GM10248 (cell line): ENCODE measurements around the gene GPR15LG.

ENCODE experiments used
- CTCF ChIA-PET: fragments of 300-600 bp; sonication (Branson Sonifier 250); formaldehyde crosslinking; extraction: SDS; loops from one replicate; lab custom pipeline; 2021; ENCODE audit warnings: antibody characterized with exemption; lab: Yijun Ruan, JAX
- POLR2A ChIA-PET: fragments of 350-650 bp; sonication (Branson Sonifier 250); formaldehyde crosslinking; extraction: SDS; loops from one replicate; lab custom pipeline; 2020; ENCODE audit warnings: antibody characterized with exemption; lab: Yijun Ruan, JAX
- DNase-seq: peaks from one replicate; pipeline ENCODE4 v3.0.0; 2012; ENCODE audit errors: extremely low spot score
- TF ChIP-seq, protein P1 (sequence below): IDR thresholded peaks from 2 replicates; pipeline ENCODE4 v1.5.1; 2012; ENCODE audit warnings: mild to moderate bottlenecking, low read depth; ENCODE audit errors: extremely low read depth, missing control alignments, control extremely low read depth

Gene GPR15LG

DNA sequence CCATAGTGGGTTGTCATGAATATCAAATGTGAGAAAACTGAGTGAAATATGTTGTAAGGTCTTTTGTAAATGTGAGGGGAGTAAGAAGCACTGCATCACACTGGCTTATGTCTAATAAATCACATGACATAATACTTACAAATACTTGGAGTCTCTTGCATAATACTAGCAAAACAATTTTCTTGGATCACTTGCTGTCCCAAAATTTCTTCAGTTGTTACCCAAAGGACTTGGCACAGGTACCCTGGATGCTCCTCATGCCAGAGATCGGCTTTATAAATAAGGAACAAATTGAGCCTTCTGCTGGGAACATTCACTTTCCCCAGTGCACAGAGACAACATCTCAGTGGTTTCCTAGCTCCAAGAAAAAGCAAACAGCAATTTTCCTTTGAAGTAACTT, 56.8 kb downstream of the GPR15LG start:
- no peak for DNase-seq
- ChIA-PET CTCF (no interaction called here), POLR2A (no interaction called here)
- TF ChIP-seq, protein P1, sequence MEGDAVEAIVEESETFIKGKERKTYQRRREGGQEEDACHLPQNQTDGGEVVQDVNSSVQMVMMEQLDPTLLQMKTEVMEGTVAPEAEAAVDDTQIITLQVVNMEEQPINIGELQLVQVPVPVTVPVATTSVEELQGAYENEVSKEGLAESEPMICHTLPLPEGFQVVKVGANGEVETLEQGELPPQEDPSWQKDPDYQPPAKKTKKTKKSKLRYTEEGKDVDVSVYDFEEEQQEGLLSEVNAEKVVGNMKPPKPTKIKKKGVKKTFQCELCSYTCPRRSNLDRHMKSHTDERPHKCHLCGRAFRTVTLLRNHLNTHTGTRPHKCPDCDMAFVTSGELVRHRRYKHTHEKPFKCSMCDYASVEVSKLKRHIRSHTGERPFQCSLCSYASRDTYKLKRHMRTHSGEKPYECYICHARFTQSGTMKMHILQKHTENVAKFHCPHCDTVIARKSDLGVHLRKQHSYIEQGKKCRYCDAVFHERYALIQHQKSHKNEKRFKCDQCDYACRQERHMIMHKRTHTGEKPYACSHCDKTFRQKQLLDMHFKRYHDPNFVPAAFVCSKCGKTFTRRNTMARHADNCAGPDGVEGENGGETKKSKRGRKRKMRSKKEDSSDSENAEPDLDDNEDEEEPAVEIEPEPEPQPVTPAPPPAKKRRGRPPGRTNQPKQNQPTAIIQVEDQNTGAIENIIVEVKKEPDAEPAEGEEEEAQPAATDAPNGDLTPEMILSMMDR: no peak

DNA sequence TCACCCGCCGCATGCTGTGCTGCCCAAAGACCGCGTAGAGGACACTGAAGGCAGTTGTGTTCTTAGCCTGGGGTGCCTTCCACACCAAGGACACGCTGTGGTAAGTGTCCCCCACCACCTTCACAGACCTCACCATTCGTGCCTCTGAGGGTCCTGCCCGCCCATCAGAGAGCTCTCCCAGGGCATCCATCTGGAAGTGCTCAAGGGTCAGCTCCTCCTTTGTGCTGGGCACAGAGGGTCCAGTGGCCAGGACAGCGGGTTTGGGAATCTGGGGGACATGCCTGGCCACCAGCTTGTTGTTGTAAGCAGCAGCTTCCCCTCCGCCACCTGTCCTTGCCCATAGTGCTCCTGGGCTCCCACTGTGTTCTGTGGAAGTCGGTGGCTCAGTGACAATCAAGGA, 58.8 kb downstream of the GPR15LG start:
- no peak for DNase-seq
- POLR2A ChIA-PET: no interaction called here
- TF ChIP-seq, protein P1: no peak
- CTCF ChIA-PET: no interaction called here

DNA sequence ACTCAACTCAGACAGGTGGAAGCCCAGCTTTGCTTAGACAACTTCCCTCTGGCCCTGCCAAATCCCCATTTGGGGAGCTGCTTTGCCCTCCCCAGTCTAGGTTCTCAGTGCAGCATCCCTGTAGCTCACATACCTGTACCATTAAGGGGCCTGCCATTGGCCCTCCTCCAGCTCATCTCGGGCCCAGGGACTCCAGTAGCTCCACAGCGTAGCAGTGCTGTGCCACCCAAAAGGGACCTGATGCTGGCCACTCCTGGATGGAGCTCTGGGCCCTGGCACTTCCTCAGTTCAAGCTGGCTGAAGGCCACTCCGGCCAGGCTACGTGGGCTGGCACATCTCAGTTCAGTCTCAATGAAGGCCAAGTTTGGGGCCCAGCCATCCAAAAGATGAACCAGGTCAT, 60.3 kb downstream of the GPR15LG start:
- TF ChIP-seq, protein P1: no peak
- ChIA-PET POLR2A (no interaction called here), CTCF (interaction anchor here (0.7 to 1.3 kb wide), 4 partner anchors 11 to 304 kb away, joined by 3 to 5 read pairs (median 3); partner anchors contain the start of gene RGR)
- no peak for DNase-seq

DNA sequence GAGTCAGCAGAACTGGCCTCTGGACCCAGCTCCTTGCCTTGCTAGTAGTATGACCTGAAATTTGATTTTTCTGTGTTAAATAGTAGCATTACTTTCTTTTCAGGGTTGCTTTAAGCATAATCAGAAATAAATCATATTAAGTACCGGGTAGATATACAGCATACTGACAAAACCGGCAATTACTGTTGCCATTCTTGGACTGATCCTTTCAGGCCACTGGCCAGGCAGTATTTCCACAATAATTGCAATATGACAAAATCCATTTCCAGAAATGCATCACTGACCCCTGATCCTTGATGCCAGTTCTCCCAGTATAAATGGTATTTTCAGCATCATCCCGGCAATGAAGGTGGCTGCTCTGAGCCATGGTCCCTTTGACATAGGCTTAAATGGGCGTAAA, 60.9 kb downstream of the GPR15LG start:
- CTCF ChIA-PET: interaction anchor here (1.0 kb wide), 1 partner anchor 304 kb away, joined by 5 read pairs; no protein-coding TSS in a partner anchor
- DNase-seq: no peak
- POLR2A ChIA-PET: no interaction called here
- TF ChIP-seq, protein P1: no peak
